Mucosa of descending colon (tissue), 3 donors: ENCODE measurements around the gene ZRANB2. TPM values are rescaled to one million over a fixed set of nuclear protein-coding genes. Genes with fewer than 3 reads are reported as not detected.
A peak's percentile ranks its signal among the peaks of the same experiment; 100 is the strongest.

Experiments
- ATAC-seq: fragments of 200-7000 bp; cut with Tn5 transposase; one replicate; pipeline ENCODE4 v1.9.1; 2020; ENCODE audit warnings: mild to moderate bottlenecking, moderate library complexity
- DNase-seq, 3 donors: peaks; one replicate each; pipeline ENCODE4 v3.0.0-alpha.2; 2020
- H3K36me3 ChIP-seq: fragments of 200-600 bp; one replicate; pipeline ENCODE4 v1.8.0; 2021; ENCODE audit warnings: low read depth, mild to moderate bottlenecking
- H3K4me1 ChIP-seq: fragments of 200-600 bp; one replicate; pipeline ENCODE4 v1.8.0; 2021; ENCODE audit warnings: low read depth, mild to moderate bottlenecking
- H3K4me3 ChIP-seq: fragments of 200-600 bp; one replicate; pipeline ENCODE4 v1.8.0; 2021; ENCODE audit warnings: mild to moderate bottlenecking
- H3K9me3 ChIP-seq: fragments of 200-600 bp; one replicate; pipeline ENCODE4 v1.8.0; 2021; ENCODE audit warnings: mild to moderate bottlenecking
- CTCF ChIP-seq: fragments of 200-600 bp; IDR thresholded peaks from one replicate; pipeline ENCODE4 v1.8.0; 2022; ENCODE audit warnings: antibody characterized with exemption, mild to moderate bottlenecking
- intact Hi-C, 2 donors: fragments of 100-400 bp; cut with DNase I in 1 of 2; cut with micrococcal nuclease in 1 of 2; formaldehyde crosslinking; loops; one replicate each; pipeline versions ENCODE4 v1.11.0 to v1.11.1; 2022; cut with DNase I, micrococcal nuclease
- microRNA-seq: library from miRNA; unstranded; fragments of <30 nt; microRNA quantifications from one replicate; pipeline ENCODE4, GENCODE V29; 2019
- total RNA-seq, 3 donors: library from RNA; stranded (reverse); fragmentation: NEBNext Ultra II Directional in 2 of 3; extraction: Animal tissue kit (Norgen Biotek cat#: 25700) in 2 of 3; gene quantifications; one replicate each; pipeline versions ENCODE4 v1.2.1 to v1.2.4, GENCODE V29; 2021 to 2023
- donor health status: DM: no; HTN: no; CAD: no; lungs with moderate emphysema.
- donor health status: DM: no; HTN: no; CAD: no.
- donor health status: DM: no; HTN: yes; CAD: no.

The ZRANB2 gene
- total RNA-seq, 3 donors from 2014 or later: 74.8 to 108 (median 94.9) TPM

- intact Hi-C loops: no loop called here
- TF ChIP-seq CTCF: no peak
- H3K4me3 ChIP-seq: no peak overlapping the region
- ATAC-seq (no peak), DNase-seq (no peak)
- no peaks in the 10 kb centered on the region for H3K4me1 ChIP-seq
- H3K36me3 ChIP-seq: no peaks in the 10 kb centered on the region
- H3K9me3 ChIP-seq: no peaks in the 10 kb centered on the region
These were observed 66.7 kb downstream of the ZRANB2 start for GRCh38 chr1:71014178-71014579.

Small RNA genes within 50 kb of the gene (microRNA-seq; reads per million reads assigned to microRNA genes)
- gene MIR186: 587 reads per million, percentile 80 among the genes with 10 or more reads in this experiment

Other genes with a start within 250 kb of the ZRANB2 start
- gene PTGER3, start 33.2 kb downstream of the ZRANB2 start, total RNA-seq: 10 to 100 TPM in 1 of 3 donors, 1 to 10 TPM in 2; 1.2 to 19.7 (median 1.3) TPM